Right atrium auricular region (tissue), 2 donors: ENCODE measurements around the gene OR9Q2. TPM values are rescaled to one million over a fixed set of nuclear protein-coding genes. Genes with fewer than 3 reads are reported as not detected.

Experiments used
- DNase-seq: peaks from one replicate; pipeline ENCODE4 v3.0.0-alpha.2; 2019; ENCODE audit warnings: low spot score
- H3K27ac ChIP-seq, 2 donors: fragments of 200-600 bp; sonication (generic); 1 replicate in 1 of 2; 2 replicates in 1 of 2; pipeline ENCODE4 v1.5.1; 2016 to 2019
- H3K27me3 ChIP-seq, 2 donors: fragments of 200-600 bp; sonication (generic); one replicate each; pipeline versions ENCODE4 v1.5.1 to v1.6.0; 2017 to 2019
- H3K36me3 ChIP-seq: fragments of 200-600 bp; sonication (generic); one replicate; pipeline ENCODE4 v1.5.1; 2016
- H3K4me1 ChIP-seq, 2 donors: fragments of 200-600 bp; sonication (generic); one replicate each; pipeline versions ENCODE4 v1.5.1 to v1.6.0; 2017 to 2019
- H3K4me3 ChIP-seq, 2 donors: fragments of 200-600 bp; sonication (generic); 1 replicate in 1 of 2; 2 replicates in 1 of 2; pipeline ENCODE4 v1.5.1; 2017 to 2019; ENCODE audit warnings: mild to moderate bottlenecking in 1 of 2, moderate library complexity in 1 of 2
- H3K9me3 ChIP-seq, 2 donors: fragments of 200-600 bp; sonication (generic); one replicate each; pipeline ENCODE4 v1.5.1; 2019
- total RNA-seq, 2 donors: library from RNA; depleted of rRNA; stranded (reverse); fragments of >200 nt; gene quantifications; one replicate each; pipeline ENCODE4 v1.1.0, GENCODE V29; 2016
- TF ChIP-seq, protein P1 (sequence below), 2 donors: fragments of 200-600 bp; sonication (generic); IDR thresholded peaks; one replicate each; pipeline ENCODE4 v1.5.1; 2019; ENCODE audit warnings: antibody characterized with exemption in 2 of 2

The OR9Q2 gene, protein sequence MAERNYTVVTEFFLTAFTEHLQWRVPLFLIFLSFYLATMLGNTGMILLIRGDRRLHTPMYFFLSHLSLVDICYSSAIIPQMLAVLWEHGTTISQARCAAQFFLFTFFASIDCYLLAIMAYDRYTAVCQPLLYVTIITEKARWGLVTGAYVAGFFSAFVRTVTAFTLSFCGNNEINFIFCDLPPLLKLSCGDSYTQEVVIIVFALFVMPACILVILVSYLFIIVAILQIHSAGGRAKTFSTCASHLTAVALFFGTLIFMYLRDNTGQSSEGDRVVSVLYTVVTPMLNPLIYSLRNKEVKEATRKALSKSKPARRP
- not detected for total RNA-seq

GRCh38 chr11:58188770-58189169 lies at the start of gene OR9Q2:
Gene OR9Q2, plus strand, starts transcription at chr11:58189070. Its CDS starts 1,421 bp downstream, at chr11:58190491.
- no peak within 1 kb of the TSS for H3K4me3 ChIP-seq
- no peaks in the 10 kb centered on the region for H3K36me3 ChIP-seq
- H3K27me3 ChIP-seq, result no peaks in the 10 kb centered on the region
- no peak within 1 kb of the TSS for H3K27ac ChIP-seq
- H3K9me3 ChIP-seq, result no peaks in the 10 kb centered on the region
- no peak for DNase-seq
- TF ChIP-seq, protein P1, sequence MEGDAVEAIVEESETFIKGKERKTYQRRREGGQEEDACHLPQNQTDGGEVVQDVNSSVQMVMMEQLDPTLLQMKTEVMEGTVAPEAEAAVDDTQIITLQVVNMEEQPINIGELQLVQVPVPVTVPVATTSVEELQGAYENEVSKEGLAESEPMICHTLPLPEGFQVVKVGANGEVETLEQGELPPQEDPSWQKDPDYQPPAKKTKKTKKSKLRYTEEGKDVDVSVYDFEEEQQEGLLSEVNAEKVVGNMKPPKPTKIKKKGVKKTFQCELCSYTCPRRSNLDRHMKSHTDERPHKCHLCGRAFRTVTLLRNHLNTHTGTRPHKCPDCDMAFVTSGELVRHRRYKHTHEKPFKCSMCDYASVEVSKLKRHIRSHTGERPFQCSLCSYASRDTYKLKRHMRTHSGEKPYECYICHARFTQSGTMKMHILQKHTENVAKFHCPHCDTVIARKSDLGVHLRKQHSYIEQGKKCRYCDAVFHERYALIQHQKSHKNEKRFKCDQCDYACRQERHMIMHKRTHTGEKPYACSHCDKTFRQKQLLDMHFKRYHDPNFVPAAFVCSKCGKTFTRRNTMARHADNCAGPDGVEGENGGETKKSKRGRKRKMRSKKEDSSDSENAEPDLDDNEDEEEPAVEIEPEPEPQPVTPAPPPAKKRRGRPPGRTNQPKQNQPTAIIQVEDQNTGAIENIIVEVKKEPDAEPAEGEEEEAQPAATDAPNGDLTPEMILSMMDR (IDR thresholded peaks at IDR 0.05), result no peak
- H3K4me1 ChIP-seq, result no peaks in the 10 kb centered on the region

- DNase-seq, result no peak
- Histone ChIP-seq H3K4me1 (no peaks in the 10 kb centered on the region), H3K27me3 (no peaks in the 10 kb centered on the region), H3K4me3 (no peak overlapping the region), H3K36me3 (no peaks in the 10 kb centered on the region), H3K27ac (no peak overlapping the region), H3K9me3 (no peaks in the 10 kb centered on the region)
- TF ChIP-seq, protein P1 (IDR thresholded peaks at IDR 0.05), result no peak
Observed at GRCh38 chr11:58142761-58143160, 46.1 kb upstream of the OR9Q2 start.

DNA sequence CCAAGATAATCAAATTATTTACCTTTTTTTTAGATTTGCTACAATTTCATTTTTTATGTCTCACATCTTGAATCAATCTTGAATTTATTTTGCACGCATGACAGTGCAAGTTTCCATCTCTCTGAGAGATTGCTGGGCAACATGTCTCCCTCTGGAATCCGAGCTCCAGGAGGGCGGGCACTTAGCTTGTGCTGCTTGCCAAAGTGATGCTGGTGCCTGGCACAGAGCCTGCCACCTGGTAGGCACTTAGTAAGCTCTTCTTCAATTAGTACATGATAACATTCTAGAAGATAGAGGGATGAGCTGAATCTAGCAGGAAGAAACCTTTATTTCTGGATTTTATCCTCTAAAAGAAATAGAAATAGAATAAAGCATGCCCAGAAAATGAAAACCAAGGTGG lies 36.1 kb upstream of the OR9Q2 start:
- no peaks in the 10 kb centered on the region for H3K36me3 ChIP-seq
- H3K4me3 ChIP-seq, result no peak overlapping the region
- H3K27me3 ChIP-seq, result no peaks in the 10 kb centered on the region
- DNase-seq, result no peak
- H3K9me3 ChIP-seq, result no peaks in the 10 kb centered on the region
- H3K27ac ChIP-seq, result no peak overlapping the region
- TF ChIP-seq, protein P1 (IDR thresholded peaks at IDR 0.05), result no peak
- no peaks in the 10 kb centered on the region for H3K4me1 ChIP-seq

DNA sequence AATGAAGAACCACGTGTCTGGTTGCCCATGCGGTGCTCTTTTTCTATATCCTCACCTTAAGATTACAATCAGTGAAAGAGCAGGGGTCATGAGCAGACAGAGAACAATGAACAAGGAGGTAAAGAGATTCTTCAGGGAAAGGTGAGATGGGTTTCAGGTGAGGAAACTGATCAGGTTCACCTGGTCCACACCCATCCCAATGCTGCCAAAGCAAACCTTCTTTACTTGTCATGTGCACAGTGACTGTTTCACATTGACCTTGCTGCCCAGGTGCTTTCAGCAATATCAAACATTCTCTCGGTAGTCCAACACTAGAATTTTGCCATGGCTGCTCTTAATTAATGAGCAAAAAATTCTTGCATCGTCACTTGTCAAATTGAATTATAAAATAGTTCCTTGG lies 24.5 kb upstream of the OR9Q2 start:
- TF ChIP-seq, protein P1 (IDR thresholded peaks at IDR 0.05), result no peak
- Histone ChIP-seq H3K9me3 (peaks cover 0 to 3% of the 10 kb centered on the region in 2 donors), H3K36me3 (no peaks in the 10 kb centered on the region), H3K4me3 (no peak overlapping the region), H3K27ac (no peak overlapping the region), H3K27me3 (no peaks in the 10 kb centered on the region), H3K4me1 (no peaks in the 10 kb centered on the region)
- DNase-seq, result no peak

DNA sequence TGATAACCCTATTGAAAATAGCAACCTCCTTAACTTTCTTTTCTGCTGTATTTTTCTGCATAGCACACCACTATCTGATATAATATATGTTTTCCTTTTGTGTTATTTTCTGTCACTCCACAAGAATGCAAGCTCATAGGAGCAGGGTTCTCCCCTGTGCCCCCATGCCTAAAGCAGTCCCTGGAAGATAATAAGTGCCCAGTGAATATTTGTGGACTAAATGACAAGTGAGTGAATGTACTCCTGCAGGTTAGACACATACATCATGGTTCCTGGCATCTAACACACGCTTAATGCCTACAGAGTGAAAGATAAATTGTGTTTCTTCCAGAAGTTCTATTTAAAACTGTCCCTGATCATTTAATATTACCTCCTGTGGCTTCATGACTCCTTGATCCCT lies 23.9 kb upstream of the OR9Q2 start:
- no peak overlapping the region for H3K27ac ChIP-seq
- TF ChIP-seq, protein P1 (IDR thresholded peaks at IDR 0.05), result no peak
- H3K4me3 ChIP-seq, result no peak overlapping the region
- H3K36me3 ChIP-seq, result no peaks in the 10 kb centered on the region
- peaks cover 0 to under 1% of the 10 kb centered on the region in 2 donors for H3K9me3 ChIP-seq
- no peak for DNase-seq
- H3K27me3 ChIP-seq, result no peaks in the 10 kb centered on the region
- no peaks in the 10 kb centered on the region for H3K4me1 ChIP-seq
